GM12892 (cell line): ENCODE data around the gene COP1.
A peak's percentile ranks its signal among the peaks of the same experiment; 100 is the strongest.
"Not testable (repeated sequence)": the region's sequence is repeated elsewhere in the genome, so short reads cannot be mapped to it uniquely, and the experiment has no call there.

Experiments used
- DNase-seq: peaks from one replicate; pipeline ENCODE4 v3.0.0; 2011; ENCODE audit not compliant: insufficient read length
- FAIRE-seq: peaks from 2 replicates; lab custom pipeline; 2011; peaks lifted over from hg19 to GRCh38; lab: Jason Lieb, UNC
- POLR2A ChIP-seq: IDR thresholded peaks from 2 replicates; pipeline ENCODE4 v1.6.1; 2011; ENCODE audit warnings: low read depth, low read length, control low read depth
- POLR2AphosphoS5 ChIP-seq: IDR thresholded peaks from 2 replicates; pipeline ENCODE4 v1.6.1; 2011; ENCODE audit warnings: low read depth, low read length, control low read depth
- TAF1 ChIP-seq: IDR thresholded peaks from 2 replicates; pipeline ENCODE4 v1.6.1; 2011; ENCODE audit warnings: low read depth, mild to moderate bottlenecking, control low read depth, low read length, borderline replicate concordance

COP1 gene

DNA sequence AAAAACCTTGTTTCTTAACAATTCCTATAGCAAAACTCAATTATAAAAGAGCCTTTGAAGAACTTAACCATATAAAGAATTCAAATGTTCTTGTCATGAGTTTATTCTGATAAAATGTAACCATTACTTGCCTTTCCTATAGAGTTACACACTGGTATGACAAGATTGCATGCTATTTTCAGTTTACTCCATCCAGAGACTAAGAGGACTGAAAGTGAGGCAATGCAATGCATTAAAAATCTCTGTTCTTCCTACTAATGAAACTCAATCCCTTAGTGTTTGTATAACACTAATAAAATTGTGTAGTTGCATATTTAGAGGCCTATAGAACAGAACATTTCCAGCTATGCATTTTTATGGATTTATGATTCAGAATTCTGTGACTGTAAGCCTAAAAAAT lies 88.1 kb downstream of the COP1 start:
- no peak for DNase-seq
- no peak for TF ChIP-seq POLR2AphosphoS5
- TF ChIP-seq TAF1: no peak
- no peak for TF ChIP-seq POLR2A
- no peak for FAIRE-seq

DNA sequence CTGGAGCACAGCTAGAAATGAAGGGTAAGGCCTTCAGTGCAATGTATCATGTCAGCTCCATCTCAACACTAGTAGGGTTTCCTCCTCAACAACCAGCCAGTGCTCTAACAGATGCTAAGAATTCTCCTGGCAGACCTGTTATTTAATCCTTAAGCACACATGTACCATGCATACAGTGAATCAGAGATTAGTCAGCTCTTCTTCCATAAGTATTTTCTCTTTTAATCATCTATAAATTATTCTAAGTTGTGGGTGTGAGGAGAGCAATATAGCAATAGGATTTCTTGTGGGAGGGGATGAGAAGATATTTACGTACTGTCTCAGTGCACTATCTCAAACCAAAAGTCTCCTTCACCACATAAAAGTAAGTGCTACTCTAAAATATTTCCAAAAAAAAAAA lies 95.3 kb downstream of the COP1 start:
- TF ChIP-seq TAF1: no peak
- TF ChIP-seq POLR2A: no peak
- no peak for TF ChIP-seq POLR2AphosphoS5
- DNase-seq (no peak), FAIRE-seq (no peak)

DNA sequence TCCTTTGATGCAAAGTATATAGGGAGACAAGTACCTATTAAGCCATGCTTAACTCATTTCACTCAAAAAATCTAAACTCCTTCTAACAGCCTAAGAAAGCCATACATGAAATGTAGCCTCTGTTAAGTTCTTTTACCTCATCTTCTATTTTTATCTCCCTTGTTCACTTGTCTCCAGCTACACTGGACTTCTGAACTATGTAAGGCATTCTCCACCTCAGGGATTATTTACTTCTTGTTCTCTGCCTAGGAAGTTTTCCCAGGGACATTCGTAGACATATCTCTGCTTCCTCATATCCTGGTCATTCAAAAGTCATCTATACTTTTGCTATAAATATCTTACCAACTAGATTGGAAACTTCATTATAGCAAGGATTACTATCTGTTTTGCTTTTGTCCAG lies 96.9 kb downstream of the COP1 start:
- no peak for FAIRE-seq
- TF ChIP-seq TAF1 (no peak), POLR2A (no peak), POLR2AphosphoS5 (no peak)
- DNase-seq: no peak

DNA sequence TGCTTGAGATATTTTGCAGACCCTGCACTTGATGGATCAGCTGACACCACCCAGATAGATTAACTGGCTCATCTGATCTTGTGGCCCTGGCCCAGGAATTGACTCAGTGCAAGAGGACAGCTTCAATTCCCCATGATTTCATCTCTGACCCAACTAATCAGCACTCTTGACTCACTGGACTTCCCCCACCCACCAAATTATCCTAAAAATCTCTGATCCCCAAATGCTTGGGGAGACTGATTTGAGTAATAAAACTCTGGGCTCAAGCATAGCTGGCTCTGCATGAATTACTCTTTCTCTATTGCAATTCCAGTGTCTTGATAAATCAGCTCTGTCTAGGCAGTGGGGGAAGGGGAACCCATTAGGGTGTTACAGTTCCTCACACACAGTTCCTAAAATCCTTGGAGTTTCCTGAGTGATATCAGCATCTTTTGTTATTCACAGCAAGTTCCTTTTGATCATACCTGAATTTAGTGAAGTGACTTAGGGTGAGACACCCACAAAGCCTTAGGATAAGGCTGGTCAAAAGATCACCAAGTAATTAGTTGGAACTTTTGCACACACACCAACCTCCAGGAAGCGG lies 104.2 kb downstream of the COP1 start:
- DNase-seq (no peak), FAIRE-seq (no peak)
- TF ChIP-seq POLR2AphosphoS5: no peak
- no peak for TF ChIP-seq POLR2A
- no peak for TF ChIP-seq TAF1

DNA sequence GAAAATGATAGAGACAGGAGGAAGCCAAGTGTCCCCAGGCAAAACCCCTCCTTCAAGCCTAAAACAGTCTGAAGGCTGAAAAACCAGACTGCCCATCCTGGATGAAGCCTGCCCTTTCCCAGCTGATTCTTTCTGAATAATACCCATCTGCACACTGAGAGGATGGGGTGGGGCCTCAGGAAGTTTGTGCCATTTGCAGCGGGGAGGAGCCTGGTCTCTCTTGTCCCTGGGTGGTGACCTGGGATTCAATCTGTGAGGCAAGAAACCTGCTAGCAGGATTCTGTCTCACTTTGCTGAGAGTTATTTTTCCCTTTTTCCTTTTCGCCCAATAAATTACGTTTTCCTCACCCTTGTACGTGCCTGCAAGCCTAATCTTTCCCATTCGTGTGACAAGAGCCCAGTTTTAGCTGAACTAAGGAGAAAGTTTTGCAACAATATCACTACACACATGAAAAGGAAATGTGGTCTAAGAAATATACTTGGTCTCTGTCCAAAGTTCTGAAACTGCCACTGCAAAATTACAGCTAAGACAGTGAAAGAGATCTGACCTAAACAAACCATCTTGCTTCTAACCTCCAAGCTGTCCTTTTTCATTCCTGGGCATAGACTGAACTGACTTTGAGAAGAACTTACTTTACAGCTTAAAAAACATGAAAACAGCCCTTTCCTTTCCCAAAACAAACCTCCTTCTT lies 105.0 kb downstream of the COP1 start:
- no peak for DNase-seq
- TF ChIP-seq POLR2A (no peak), POLR2AphosphoS5 (no peak), TAF1 (no peak)
- FAIRE-seq: no peak

DNA sequence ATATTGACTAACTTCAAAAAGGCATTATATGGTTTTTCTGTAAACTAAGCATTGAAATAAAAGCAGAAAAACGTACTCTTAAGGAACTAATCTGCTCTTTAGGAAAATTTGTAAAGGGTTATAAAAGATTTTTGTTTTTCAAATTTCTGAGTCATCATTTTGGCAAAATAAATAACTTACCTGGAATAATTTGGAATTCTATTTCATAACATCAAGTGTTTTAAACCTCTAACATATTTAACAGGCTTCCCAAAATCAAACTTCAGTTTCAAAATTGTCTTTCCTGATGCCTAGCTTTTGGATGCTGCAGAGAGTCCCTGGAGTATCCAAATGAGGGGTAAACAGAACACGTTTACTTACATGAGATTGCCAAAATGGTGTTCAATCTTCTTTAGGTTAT lies 108.5 kb downstream of the COP1 start:
- FAIRE-seq (no peak), DNase-seq (no peak)
- TF ChIP-seq TAF1 (no peak), POLR2AphosphoS5 (no peak), POLR2A (no peak)

DNA sequence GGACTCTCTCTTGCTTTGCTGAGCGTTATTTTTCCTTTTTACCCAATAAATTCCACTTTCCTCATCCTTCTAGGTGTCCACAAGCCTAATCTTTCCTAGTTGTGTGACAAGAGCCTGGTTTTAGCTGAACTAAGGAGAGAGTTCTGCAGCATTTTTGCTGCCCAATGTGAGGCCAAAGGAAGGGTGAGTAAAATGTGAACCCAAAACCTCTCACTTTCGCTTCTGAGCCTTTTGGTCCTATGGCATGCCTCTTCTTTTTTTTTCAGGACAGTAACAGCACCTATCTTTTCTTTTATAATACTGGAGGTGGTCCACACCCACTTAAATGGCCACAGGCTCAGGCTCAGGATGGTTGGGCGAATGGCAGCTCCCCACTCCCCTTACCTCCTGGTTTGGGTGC lies 111.1 kb downstream of the COP1 start:
- FAIRE-seq (no peak), DNase-seq (no peak)
- TF ChIP-seq POLR2AphosphoS5: no peak
- TF ChIP-seq TAF1: no peak
- no peak for TF ChIP-seq POLR2A

DNA sequence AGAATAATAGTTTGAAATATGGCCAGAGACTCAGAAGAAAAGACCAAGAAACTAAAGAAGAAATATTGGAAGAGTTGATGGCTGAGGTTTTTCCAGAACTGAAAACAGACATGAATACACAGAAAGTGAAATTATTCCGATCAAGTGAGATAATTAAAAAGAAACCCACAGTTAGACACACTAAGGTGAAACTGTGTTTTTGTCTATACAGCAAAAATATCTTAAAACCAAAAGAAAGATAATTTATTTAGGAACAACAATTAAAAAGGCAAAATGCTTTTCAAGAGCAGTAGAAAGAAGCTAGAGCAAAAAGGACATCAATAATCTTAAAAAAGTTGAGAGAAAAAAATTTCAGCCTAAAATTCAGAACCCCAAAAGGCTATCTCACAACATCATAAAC lies 116.3 kb downstream of the COP1 start:
- no peak for FAIRE-seq
- TF ChIP-seq POLR2A (no peak), TAF1 (no peak), POLR2AphosphoS5 (no peak)
- no peak for DNase-seq

DNA sequence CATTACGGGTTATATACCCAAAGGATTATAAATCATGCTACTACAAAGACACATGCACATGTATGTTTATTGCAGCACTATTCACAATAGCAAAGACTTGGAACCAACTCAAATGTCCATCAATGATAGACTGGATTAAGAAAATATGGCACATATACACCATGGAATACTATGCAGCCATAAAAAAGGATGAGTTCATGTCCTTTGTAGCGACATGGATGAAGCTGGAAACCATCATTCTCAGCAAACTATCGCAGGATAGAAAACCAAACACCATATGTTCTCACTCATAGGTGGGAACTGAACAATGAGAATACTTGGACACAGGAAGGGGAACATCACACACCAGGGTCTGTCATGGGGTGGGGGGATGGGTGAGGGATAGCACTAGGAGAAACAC lies 119.3 kb downstream of the COP1 start:
- FAIRE-seq, DNase-seq: not testable (repeated sequence)

DNA sequence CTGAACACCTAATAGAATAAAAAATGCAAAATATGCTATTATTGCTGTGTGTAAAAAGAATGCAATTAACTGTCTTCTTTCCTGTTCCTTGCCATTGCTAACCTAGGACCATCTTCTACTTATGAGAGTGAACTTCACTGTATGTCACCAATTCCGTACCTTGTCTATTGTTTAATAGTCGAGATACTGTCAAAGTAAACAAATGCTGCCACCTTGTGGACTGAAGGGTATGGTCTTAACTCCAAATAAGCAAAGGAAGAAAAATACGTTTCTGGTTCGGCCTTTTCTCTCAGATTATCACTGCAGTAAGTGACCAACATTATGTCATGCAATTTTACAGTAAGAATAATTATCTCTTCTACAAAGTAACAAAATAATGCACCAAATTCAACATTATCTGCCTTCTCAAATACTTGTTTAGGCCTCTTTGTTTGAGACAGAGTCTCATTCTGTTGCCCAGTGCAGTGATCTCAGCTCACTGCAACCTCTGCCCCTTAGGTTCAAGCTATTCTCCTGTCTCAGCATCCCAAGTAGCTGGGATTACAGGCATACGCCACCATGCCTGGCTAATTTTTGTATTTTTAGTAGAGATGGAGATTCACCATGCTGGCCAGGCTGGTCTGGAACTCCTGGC lies 133.4 kb downstream of the COP1 start:
- FAIRE-seq: peak; percentile 83

DNA sequence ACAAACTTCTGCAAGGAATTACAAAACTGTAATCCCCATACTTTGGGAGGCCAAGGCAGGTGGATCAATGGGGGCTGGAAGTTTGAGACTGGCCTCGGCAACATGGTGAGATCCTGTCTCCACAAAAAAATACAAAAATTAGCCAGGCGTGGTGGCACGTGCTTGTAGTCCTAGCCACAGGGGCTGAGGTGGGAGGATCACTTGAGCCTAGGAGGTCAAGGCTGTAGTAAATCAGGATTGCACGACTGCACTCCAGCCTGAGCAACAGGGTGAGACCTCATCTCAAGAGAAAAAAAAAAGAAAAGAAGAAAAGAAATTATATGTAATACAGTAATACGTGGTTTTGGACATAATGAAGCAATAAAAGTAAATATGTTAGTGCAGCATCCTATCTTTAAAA lies 138.2 kb downstream of the COP1 start:
- TF ChIP-seq POLR2AphosphoS5 (no peak), POLR2A (no peak), TAF1 (no peak)
- no peak for FAIRE-seq
- DNase-seq: no peak

More for the DNA sequence above, 133.4 kb downstream of the COP1 start:
- DNase-seq: no peak
- TF ChIP-seq POLR2AphosphoS5: no peak
- TF ChIP-seq TAF1: no peak
- TF ChIP-seq POLR2A: no peak

DNA sequence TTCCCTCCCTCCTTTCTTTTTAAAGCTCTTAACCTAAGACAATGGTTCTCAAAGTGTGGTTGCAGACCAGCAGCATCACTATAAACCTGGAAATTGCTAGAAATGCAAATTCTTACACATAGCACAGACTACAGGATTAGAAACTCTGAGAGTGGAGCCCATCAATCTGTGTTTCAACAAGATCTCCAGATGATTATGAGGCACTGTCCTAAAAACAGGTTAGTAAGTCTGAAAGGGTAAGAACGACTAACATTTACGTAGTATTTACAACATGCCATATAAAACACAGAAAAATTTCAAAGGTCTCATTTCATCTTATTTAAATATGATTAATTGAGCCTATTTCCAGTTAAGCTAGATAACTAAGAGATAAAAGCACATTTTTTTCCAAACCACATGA lies 138.8 kb downstream of the COP1 start:
- TF ChIP-seq POLR2AphosphoS5: no peak
- TF ChIP-seq TAF1: no peak
- no peak for TF ChIP-seq POLR2A
- no peak for DNase-seq
- FAIRE-seq: no peak
